ENCODE data around the gene ROPN1L.

GRCh38 chr5:10406651-10407050, 35.0 kb upstream of the ROPN1L start:
- no peak for TF ChIP-seq CTCF (IDR thresholded peaks at IDR 0.05)
- TF ChIP-seq ZFX (IDR thresholded peaks at IDR 0.05; ENCODE audit: borderline replicate concordance) = no peak

All from 22Rv1 (cell line).